H1 (cell line): ENCODE data around the gene ADCYAP1. TPM values are rescaled to one million over a fixed set of nuclear protein-coding genes. Genes with fewer than 3 reads are reported as not detected.

ENCODE experiments used
- CTCF ChIA-PET: fragments of 300-600 bp; sonication (Branson Sonifier 250); formaldehyde crosslinking; loops from one replicate; lab custom pipeline; 2021; ENCODE audit not compliant: partially characterized antibody; lab: Charles Lee
- POLR2A ChIA-PET: fragments of 300-600 bp; sonication (Branson Sonifier 250); formaldehyde crosslinking; loops from one replicate; lab custom pipeline; 2021; ENCODE audit warnings: inconsistent platforms; ENCODE audit not compliant: partially characterized antibody; lab: Charles Lee
- DNase-seq, 2 experiments: peaks; one replicate each; pipeline versions ENCODE4 v3.0.0 to v3.0.0-alpha.2; 2010 to 2022; ENCODE audit warnings: low spot score in 2 of 2, low read depth in 1 of 2, mixed read lengths in 1 of 2
- FAIRE-seq: peaks from 2 replicates; lab custom pipeline; 2011; peaks lifted over from hg19 to GRCh38; lab: Jason Lieb, UNC
- H2AFZ ChIP-seq: 2 replicates; pipeline ENCODE4 v1.8.1; 2012; ENCODE audit warnings: low read length, inconsistent platforms
- H2AK5ac ChIP-seq: 2 replicates; pipeline ENCODE4 v1.6.1; 2013; ENCODE audit warnings: low read depth, low read length
- H2BK120ac ChIP-seq: replicated peaks from 2 replicates; pipeline ENCODE3; 2013; ENCODE audit warnings: low read depth, low read length, inconsistent platforms
- H2BK12ac ChIP-seq: 2 replicates; pipeline ENCODE4 v1.6.1; 2013; ENCODE audit warnings: low read depth, low read length
- H2BK15ac ChIP-seq: 2 replicates; pipeline ENCODE4 v1.6.1; 2013; ENCODE audit warnings: low read length
- H2BK20ac ChIP-seq: 2 replicates; pipeline ENCODE4 v1.6.1; 2013; ENCODE audit warnings: low read length
- H2BK5ac ChIP-seq: 2 replicates; pipeline ENCODE4 v1.6.1; 2013; ENCODE audit warnings: low read depth, low read length
- H3K14ac ChIP-seq: 2 replicates; pipeline ENCODE4 v1.6.1; 2013; ENCODE audit warnings: inconsistent platforms; ENCODE audit not compliant: insufficient read length
- H3K18ac ChIP-seq: 2 replicates; pipeline ENCODE4 v1.6.1; 2013; ENCODE audit warnings: low read length; ENCODE audit errors: extremely low read depth
- H3K23ac ChIP-seq: 2 replicates; pipeline ENCODE4 v1.6.1; 2013; ENCODE audit warnings: inconsistent platforms; ENCODE audit not compliant: insufficient read length
- H3K23me2 ChIP-seq: 2 replicates; pipeline ENCODE4 v1.6.1; 2013; ENCODE audit warnings: low read depth, low read length
- H3K27ac ChIP-seq: 2 replicates; pipeline ENCODE4 v1.6.1; 2011; ENCODE audit warnings: low read depth, low read length, inconsistent platforms
- H3K27me3 ChIP-seq, 4 experiments: replicated peaks in 1 of 4; 1 replicate in 1 of 4; 2 replicates in 3 of 4; pipeline versions ENCODE4 v1.6.1 to v1.8.1; 2011 to 2013; ENCODE audit warnings: low read length in 3 of 4, mild to moderate bottlenecking in 3 of 4, inconsistent platforms in 2 of 4, mixed read lengths in 2 of 4, moderate library complexity in 1 of 4; ENCODE audit not compliant: control insufficient read depth in 3 of 4, insufficient read depth in 3 of 4; ENCODE audit errors: extremely low read depth in 1 of 4
- H3K36me3 ChIP-seq, 4 experiments: 2 replicates each; pipeline versions ENCODE4 v1.6.1 to v1.8.1; 2011 to 2013; ENCODE audit warnings: mild to moderate bottlenecking in 4 of 4, low read length in 3 of 4, moderate library complexity in 2 of 4, control low read depth in 1 of 4, inconsistent platforms in 1 of 4; ENCODE audit not compliant: insufficient read depth in 4 of 4, control insufficient read depth in 2 of 4
- H3K4ac ChIP-seq: replicated peaks from 2 replicates; pipeline ENCODE3; 2013; ENCODE audit warnings: low read length, low read depth, mixed read lengths, inconsistent platforms; ENCODE audit not compliant: insufficient read length
- H3K4me1 ChIP-seq, 4 experiments: replicated peaks in 1 of 4; 1 replicate in 1 of 4; 2 replicates in 3 of 4; pipeline versions ENCODE4 v1.6.1 to v1.8.1; 2011 to 2013; ENCODE audit warnings: low read length in 3 of 4, inconsistent platforms in 2 of 4, mixed read lengths in 1 of 4; ENCODE audit not compliant: insufficient read depth in 4 of 4, control insufficient read depth in 3 of 4
- H3K4me2 ChIP-seq, 2 experiments: 2 replicates each; pipeline versions ENCODE4 v1.6.1 to v1.8.1; 2011 to 2013; ENCODE audit warnings: low read depth in 2 of 2, low read length in 2 of 2, control low read depth in 1 of 2, inconsistent platforms in 1 of 2, mild to moderate bottlenecking in 1 of 2; ENCODE audit not compliant: insufficient read depth in 1 of 2
- H3K4me3 ChIP-seq, 4 experiments: fragments of 200-600, 300-600 bp in 1 of 4; sonication (generic), shearing (Covaris generic), sonication (Bioruptor Twin) in 1 of 4; 2 replicates each; pipeline versions ENCODE4 v1.5.1 to v1.8.1; 2011 to 2016; ENCODE audit warnings: low read length in 4 of 4, low read depth in 3 of 4, control low read depth in 2 of 4, inconsistent platforms in 2 of 4, mild to moderate bottlenecking in 2 of 4, mixed read lengths in 1 of 4, moderate library complexity in 1 of 4; ENCODE audit not compliant: insufficient read depth in 2 of 4; ENCODE audit errors: extremely low read depth in 1 of 4
- H3K56ac ChIP-seq: replicated peaks from 2 replicates; pipeline ENCODE3; 2013; ENCODE audit warnings: low read depth, mild to moderate bottlenecking, mixed read lengths, low read length, inconsistent platforms; ENCODE audit not compliant: insufficient read length
- H3K79me1 ChIP-seq: 2 replicates; pipeline ENCODE4 v1.6.1; 2013; ENCODE audit warnings: low read depth, low read length, control low read depth
- H3K79me2 ChIP-seq, 2 experiments: 2 replicates each; pipeline versions ENCODE4 v1.6.1 to v1.8.1; 2012 to 2013; ENCODE audit warnings: low read length in 2 of 2, mild to moderate bottlenecking in 2 of 2, inconsistent platforms in 1 of 2; ENCODE audit not compliant: insufficient read depth in 2 of 2, control insufficient read depth in 1 of 2
- H3K9ac ChIP-seq, 4 experiments: replicated peaks in 1 of 4; 1 replicate in 1 of 4; 2 replicates in 3 of 4; pipeline versions ENCODE4 v1.6.1 to v1.8.1; 2011 to 2013; ENCODE audit warnings: low read depth in 3 of 4, low read length in 3 of 4, control low read depth in 2 of 4, mild to moderate bottlenecking in 2 of 4, moderate library complexity in 2 of 4, inconsistent platforms in 1 of 4; ENCODE audit errors: extremely low read depth in 1 of 4
- H3K9me3 ChIP-seq, 2 experiments: 2 replicates each; pipeline versions ENCODE4 v1.6.1 to v1.8.1; 2012 to 2013; ENCODE audit warnings: mild to moderate bottlenecking in 2 of 2, moderate library complexity in 2 of 2, control low read depth in 1 of 2, inconsistent platforms in 1 of 2, low read depth in 1 of 2, low read length in 1 of 2, mixed read lengths in 1 of 2; ENCODE audit not compliant: insufficient read depth in 2 of 2
- H4K20me1 ChIP-seq, 2 experiments: replicated peaks in 1 of 2; 2 replicates each; pipeline versions ENCODE3 to v1.8.1; 2011 to 2013; ENCODE audit warnings: inconsistent platforms in 2 of 2, low read length in 2 of 2, mild to moderate bottlenecking in 1 of 2; ENCODE audit not compliant: insufficient read depth in 2 of 2, control insufficient read depth in 1 of 2
- H4K5ac ChIP-seq: 2 replicates; pipeline ENCODE4 v1.6.1; 2013; ENCODE audit warnings: low read length, low read depth, mixed read lengths, inconsistent platforms; ENCODE audit not compliant: insufficient read length
- H4K8ac ChIP-seq: 2 replicates; pipeline ENCODE4 v1.8.0; 2013; ENCODE audit warnings: mild to moderate bottlenecking, moderate library complexity, low read length, inconsistent platforms; ENCODE audit not compliant: insufficient read depth; ENCODE audit errors: extremely low read depth
- H4K91ac ChIP-seq: replicated peaks from 2 replicates; pipeline ENCODE3; 2013; ENCODE audit warnings: low read length, mixed read lengths, inconsistent platforms; ENCODE audit not compliant: insufficient read length
- CHD2 ChIP-seq: IDR thresholded peaks from 2 replicates; pipeline ENCODE4 v1.6.1; 2012; ENCODE audit warnings: low read length, improper control_type of control experiment
- RNF2 ChIP-seq: fragments of 200-900, 300-1000 bp; sonication (generic); IDR thresholded peaks from 2 replicates; pipeline ENCODE4 v1.7.1; 2016; ENCODE audit warnings: borderline replicate concordance, low read depth, mild to moderate bottlenecking, antibody characterized with exemption, low read length; ENCODE audit not compliant: poor library complexity, severe bottlenecking; ENCODE audit errors: missing control alignments
- WGBS, 2 experiments: shearing (Covaris generic) in 1 of 2; methylation state at CpG; one replicate each; pipeline versions ENCODE4 v1.1.6 to v1.1.7; 2013 to 2015; ENCODE audit warnings: low lambda C conversion rate in 2 of 2, mixed read lengths in 2 of 2, inconsistent platforms in 1 of 2, low coverage in 1 of 2, missing lambda C conversion rate in 1 of 2; ENCODE audit not compliant: insufficient replicate concordance in 2 of 2, insufficient coverage in 1 of 2, insufficient read length in 1 of 2; ENCODE audit errors: extremely low coverage in 1 of 2, missing lambda C conversion rate in 1 of 2; 5-methylcytosine and 5-hydroxymethylcytosine counted together
- polyA plus RNA-seq, 7 experiments: library from polyadenylated mRNA; depleted of rRNA in 3 of 7; stranded (reverse) in 5 of 7; unstranded in 2 of 7; fragments of >200 nt in 5 of 7; fragments of 200-250 nt in 2 of 7; gene quantifications; 1 replicate in 5 of 7; 2 replicates in 1 of 7; 4 replicates in 1 of 7; pipeline versions ENCODE4 v1.2.1 to v1.2.3, GENCODE V29; 2011 to 2013; ENCODE audit warnings: missing spikeins in 2 of 7, mixed read lengths in 2 of 7
- total RNA-seq: library from RNA; stranded (reverse); fragmentation: NEBNext Ultra II Directional; extraction: Animal tissue kit (Norgen Biotek cat#: 25700); gene quantifications from 2 replicates; pipeline ENCODE4 v1.2.1, GENCODE V29; 2021

Gene ADCYAP1
- total and polyA plus RNA-seq, 2 of the 8 experiments (the other 6 are each of a cell fraction or from before 2014, with no cell fraction given): 0.02 TPM; not detected in 1

- H3K56ac ChIP-seq: no peak overlapping the region
- DNase-seq: no peak
- H3K14ac ChIP-seq: no peak overlapping the region
- POLR2A ChIA-PET: no interaction called here
- no peak overlapping the region for H2AFZ ChIP-seq
- no peak overlapping the region for H2AK5ac ChIP-seq
- no peak overlapping the region for H3K23ac ChIP-seq
- H3K9me3 ChIP-seq: no peaks in the 10 kb centered on the region; a peak in 1 of 4 replicates
- H3K9ac ChIP-seq: no peak overlapping the region
- H3K36me3 ChIP-seq: peaks cover 0 to 3% (median 0%) of the 10 kb centered on the region in 4 experiments; a peak in 1 of 8 replicates
- H2BK120ac ChIP-seq: no peak overlapping the region
- peaks cover 0 to 6% of the 10 kb centered on the region in 2 experiments for H4K20me1 ChIP-seq
- no peak overlapping the region for H4K5ac ChIP-seq
- no peak overlapping the region for H3K18ac ChIP-seq
- H3K79me2 ChIP-seq: no peaks in the 10 kb centered on the region
- H3K79me1 ChIP-seq: no peaks in the 10 kb centered on the region
- peaks cover 41 to 62% (median 53%) of the 10 kb centered on the region in 4 experiments for H3K27me3 ChIP-seq
- H3K4ac ChIP-seq: no peak overlapping the region
- TF ChIP-seq RNF2 (peak; percentile 56), CHD2 (no peak)
- no peak overlapping the region for H3K27ac ChIP-seq
- no peak overlapping the region for H3K4me2 ChIP-seq
- H2BK12ac ChIP-seq: no peak overlapping the region
- H4K91ac ChIP-seq: no peak overlapping the region
- no peak overlapping the region for H2BK20ac ChIP-seq
- no peak for FAIRE-seq
- 52% methylated on average over 7 of the region's 7 CpGs; no CpG with 5 or more reads in 1 of the 2 experiments for WGBS, 2 experiments
- H3K4me1 ChIP-seq: peaks cover 3 to 16% (median 5%) of the 10 kb centered on the region in 4 experiments; a peak in 6 of 7 replicates
- H2BK15ac ChIP-seq: no peak overlapping the region
- H3K4me3 ChIP-seq: no peak overlapping the region
- CTCF ChIA-PET: interaction anchor here (1.3 kb wide), 1 partner anchor 50 kb away, joined by 4 read pairs; no protein-coding TSS in a partner anchor
- H2BK5ac ChIP-seq: no peak overlapping the region
- peaks cover 11% of the 10 kb centered on the region; the same call in 1 of the 2 replicates for H3K23me2 ChIP-seq
- H4K8ac ChIP-seq: no peak overlapping the region
Observed at GRCh38 chr18:911486-911885, 6.8 kb downstream of the ADCYAP1 start.
